Vagina (tissue), 2 donors: ENCODE results near the gene ZG16. TPM values are rescaled to one million over a fixed set of nuclear protein-coding genes. Genes with fewer than 3 reads are reported as not detected.
A peak's percentile ranks its signal among the peaks of the same experiment; 100 is the strongest.

Source experiments
- DNase-seq, 2 donors: peaks; one replicate each; pipeline ENCODE4 v3.0.0-alpha.2; 2017; ENCODE audit errors: extremely low spot score in 2 of 2
- H3K27ac ChIP-seq: fragments of 200-600 bp; sonication (generic); one replicate; pipeline ENCODE4 v1.5.1; 2019
- H3K27me3 ChIP-seq: fragments of 200-600 bp; sonication (generic); one replicate; pipeline ENCODE4 v1.5.1; 2019
- H3K36me3 ChIP-seq, 2 donors: fragments of 200-600 bp; sonication (generic); one replicate each; pipeline ENCODE4 v1.5.1; 2017 to 2019
- H3K4me1 ChIP-seq: fragments of 200-600 bp; sonication (generic); one replicate; pipeline ENCODE4 v1.5.1; 2019
- H3K4me3 ChIP-seq, 2 donors: fragments of 200-600 bp; sonication (generic); 1 replicate in 1 of 2; 2 replicates in 1 of 2; pipeline ENCODE4 v1.5.1; 2016 to 2019
- H3K9me3 ChIP-seq: fragments of 200-600 bp; sonication (generic); one replicate; pipeline ENCODE4 v1.5.1; 2019
- CTCF ChIP-seq, 3 experiments: fragments of 450-650 bp in 2 of 3; fragments of 200-600 bp in 1 of 3; sonication (generic) in 1 of 3; IDR thresholded peaks; one replicate each; pipeline ENCODE4 v1.5.1; 2017 to 2019; ENCODE audit warnings: antibody characterized with exemption in 3 of 3, mild to moderate bottlenecking in 2 of 3, moderate library complexity in 2 of 3
- POLR2A ChIP-seq, 2 donors: fragments of 450-650 bp; IDR thresholded peaks; one replicate each; pipeline ENCODE4 v1.6.1; 2017; ENCODE audit warnings: antibody characterized with exemption in 2 of 2, mild to moderate bottlenecking in 2 of 2, moderate library complexity in 2 of 2
- POLR2AphosphoS5 ChIP-seq, 2 donors: sonication (generic); formaldehyde crosslinking; IDR thresholded peaks; one replicate each; pipeline ENCODE4 v1.9.0; 2017; ENCODE audit warnings: antibody characterized with exemption in 2 of 2, mild to moderate bottlenecking in 2 of 2, low read depth in 1 of 2; ENCODE audit not compliant: insufficient read depth in 1 of 2
- intact Hi-C: fragments of 100-400 bp; cut with DNase I; formaldehyde crosslinking; loops from one replicate; pipeline ENCODE4 v1.15.1; 2023
- total RNA-seq: library from RNA; depleted of rRNA; stranded (reverse); fragments of >200 nt; gene quantifications from one replicate; pipeline ENCODE4 v1.2.3, GENCODE V29; 2016

Gene ZG16
- total RNA-seq, 1 donor from 2014 or later: not detected

DNA sequence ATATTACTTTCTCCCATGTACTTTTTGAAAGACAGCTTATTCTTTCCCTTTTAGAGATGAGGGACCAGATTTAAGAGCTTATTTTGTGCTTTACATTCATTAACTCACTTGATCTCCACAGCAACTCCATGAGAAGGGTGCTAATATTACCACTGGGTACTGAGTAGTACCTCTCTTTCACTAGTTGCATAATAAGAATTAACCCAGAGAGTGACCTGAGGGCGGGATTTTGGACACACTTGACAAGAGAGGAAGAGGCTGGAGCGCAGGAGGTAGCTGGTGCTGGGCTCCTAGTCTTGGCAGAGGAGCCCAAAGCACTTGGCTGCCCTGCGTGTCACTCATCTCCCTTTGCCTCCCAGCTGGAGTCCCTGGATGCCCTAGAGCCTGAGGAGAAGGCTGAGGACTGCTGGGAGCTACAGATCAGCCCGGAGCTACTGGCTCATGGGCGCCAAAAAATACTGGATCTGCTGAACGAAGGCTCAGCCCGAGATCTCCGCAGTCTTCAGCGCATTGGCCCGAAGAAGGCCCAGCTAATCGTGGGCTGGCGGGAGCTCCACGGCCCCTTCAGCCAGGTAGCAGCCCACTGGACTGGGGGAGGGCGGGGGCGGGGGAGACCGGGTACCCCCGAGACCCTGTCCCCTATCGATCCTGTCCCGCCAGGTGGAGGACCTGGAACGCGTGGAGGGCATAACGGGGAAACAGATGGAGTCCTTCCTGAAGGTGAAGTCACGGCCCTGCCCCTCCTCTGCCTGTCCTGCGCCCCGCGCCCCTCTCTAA, 26.6 kb downstream of the ZG16 start:
- peaks cover 36% of the 10 kb centered on the region for H3K4me1 ChIP-seq
- intact Hi-C loops: loop anchor here (5.0 kb wide), 1 partner anchor 573 kb away; no protein-coding TSS in a partner anchor
- TF ChIP-seq POLR2A (IDR thresholded peaks at IDR 0.05) (no peak), CTCF (IDR thresholded peaks at IDR 0.05) (no peak), POLR2AphosphoS5 (IDR thresholded peaks at IDR 0.05; ENCODE audit: insufficient read depth in 1 of 2, low read depth in 1 of 2) (no peak)

GRCh38 chr16:29805232-29806098, 27.4 kb downstream of the ZG16 start:
- intact Hi-C loops: loop anchor here (5.0 kb wide), 1 partner anchor 572 kb away; no protein-coding TSS in a partner anchor
- H3K9me3 ChIP-seq: no peaks in the 10 kb centered on the region
- peak overlapping the region; percentile 81 to 91 for H3K4me3 ChIP-seq
- H3K27me3 ChIP-seq: no peaks in the 10 kb centered on the region
- peak overlapping the region; percentile 98 for H3K27ac ChIP-seq
- H3K4me1 ChIP-seq: peaks cover 44% of the 10 kb centered on the region
- peaks cover 0 to 20% of the 10 kb centered on the region in 2 donors for H3K36me3 ChIP-seq
- DNase-seq: no peak
- TF ChIP-seq POLR2A (IDR thresholded peaks at IDR 0.05) (peak in 1 of 2 donors; percentile 92), POLR2AphosphoS5 (IDR thresholded peaks at IDR 0.05; ENCODE audit: insufficient read depth in 1 of 2, low read depth in 1 of 2) (peak; percentile 95 to 99), CTCF (IDR thresholded peaks at IDR 0.05) (peak in 1 of 3 experiments; percentile 6)

More for the DNA sequence above, 26.6 kb downstream of the ZG16 start:
- no peaks in the 10 kb centered on the region for H3K9me3 ChIP-seq
- H3K27me3 ChIP-seq: no peaks in the 10 kb centered on the region
- peak overlapping the region; percentile 81 to 91 for H3K4me3 ChIP-seq
- no peak for DNase-seq
- peaks cover 0 to 19% of the 10 kb centered on the region in 2 donors for H3K36me3 ChIP-seq
- H3K27ac ChIP-seq: peak overlapping the region; percentile 98

- TF ChIP-seq POLR2AphosphoS5 (IDR thresholded peaks at IDR 0.05; ENCODE audit: insufficient read depth in 1 of 2, low read depth in 1 of 2): no peak
- no peak for TF ChIP-seq CTCF (IDR thresholded peaks at IDR 0.05)
- no peak for TF ChIP-seq POLR2A (IDR thresholded peaks at IDR 0.05)
- Histone ChIP-seq H3K27ac (peak within 1 kb of the TSS; percentile 98), H3K9me3 (no peaks in the 10 kb centered on the region), H3K4me1 (peaks cover 50% of the 10 kb centered on the region), H3K4me3 (peak within 1 kb of the TSS; percentile 81 to 91), H3K27me3 (no peaks in the 10 kb centered on the region), H3K36me3 (peaks cover 0 to 20% of the 10 kb centered on the region in 2 donors)
- no peak for DNase-seq
- intact Hi-C loops: loop anchor here (5.0 kb wide), 1 partner anchor 571 kb away; no protein-coding TSS in a partner anchor
Measured at GRCh38 chr16:29806099-29806579, 28.1 kb downstream of the ZG16 start, which contains the start of gene MAZ. Gene MAZ, plus strand, starts transcription at chr16:29806529. Its CDS starts 173 bp downstream, at chr16:29806702.

- peaks cover 56% of the 10 kb centered on the region for H3K4me1 ChIP-seq
- H3K27me3 ChIP-seq: no peaks in the 10 kb centered on the region
- H3K9me3 ChIP-seq: no peaks in the 10 kb centered on the region
- peak overlapping the region; percentile 96 for H3K27ac ChIP-seq
- intact Hi-C loops: loop anchor here (5.0 kb wide), 1 partner anchor 570 kb away; no protein-coding TSS in a partner anchor
- TF ChIP-seq POLR2AphosphoS5 (IDR thresholded peaks at IDR 0.05; ENCODE audit: insufficient read depth in 1 of 2, low read depth in 1 of 2): no peak
- TF ChIP-seq CTCF (IDR thresholded peaks at IDR 0.05): no peak
- TF ChIP-seq POLR2A (IDR thresholded peaks at IDR 0.05): no peak
- H3K36me3 ChIP-seq: peaks cover 0 to 20% of the 10 kb centered on the region in 2 donors
- DNase-seq: no peak
- H3K4me3 ChIP-seq: peak overlapping the region; percentile 54 to 57
Measured at GRCh38 chr16:29806641-29807425, 28.8 kb downstream of the ZG16 start.
